OCI-LY3 (cell line): ENCODE results near the gene PAN3.

ENCODE experiments used
- CTCF ChIP-seq: fragments of 200-600, 300-600 bp; sonication (generic); IDR thresholded peaks from 2 replicates; pipeline ENCODE4 v1.5.1; 2014; ENCODE audit warnings: antibody characterized with exemption, low read length, low read depth
- EZH2phosphoT487 ChIP-seq: fragments of 200-600 bp; shearing (Covaris generic); IDR thresholded peaks from 2 replicates; pipeline ENCODE4 v1.6.1; 2018; ENCODE audit warnings: antibody characterized with exemption, mixed run types, low read depth

- TF ChIP-seq CTCF: no peak
- no peak for TF ChIP-seq EZH2phosphoT487
Measured at GRCh38 chr13:28204043-28204442, 65.7 kb downstream of the PAN3 start.
